GM15510 (cell line): ENCODE measurements around the gene GNAO1.

ENCODE experiments used
- POLR2A ChIP-seq: IDR thresholded peaks from 3 replicates; pipeline ENCODE4 v1.6.1; 2011; ENCODE audit warnings: borderline replicate concordance; ENCODE audit not compliant: insufficient read length; ENCODE audit errors: extremely low read depth

GNAO1 gene

DNA sequence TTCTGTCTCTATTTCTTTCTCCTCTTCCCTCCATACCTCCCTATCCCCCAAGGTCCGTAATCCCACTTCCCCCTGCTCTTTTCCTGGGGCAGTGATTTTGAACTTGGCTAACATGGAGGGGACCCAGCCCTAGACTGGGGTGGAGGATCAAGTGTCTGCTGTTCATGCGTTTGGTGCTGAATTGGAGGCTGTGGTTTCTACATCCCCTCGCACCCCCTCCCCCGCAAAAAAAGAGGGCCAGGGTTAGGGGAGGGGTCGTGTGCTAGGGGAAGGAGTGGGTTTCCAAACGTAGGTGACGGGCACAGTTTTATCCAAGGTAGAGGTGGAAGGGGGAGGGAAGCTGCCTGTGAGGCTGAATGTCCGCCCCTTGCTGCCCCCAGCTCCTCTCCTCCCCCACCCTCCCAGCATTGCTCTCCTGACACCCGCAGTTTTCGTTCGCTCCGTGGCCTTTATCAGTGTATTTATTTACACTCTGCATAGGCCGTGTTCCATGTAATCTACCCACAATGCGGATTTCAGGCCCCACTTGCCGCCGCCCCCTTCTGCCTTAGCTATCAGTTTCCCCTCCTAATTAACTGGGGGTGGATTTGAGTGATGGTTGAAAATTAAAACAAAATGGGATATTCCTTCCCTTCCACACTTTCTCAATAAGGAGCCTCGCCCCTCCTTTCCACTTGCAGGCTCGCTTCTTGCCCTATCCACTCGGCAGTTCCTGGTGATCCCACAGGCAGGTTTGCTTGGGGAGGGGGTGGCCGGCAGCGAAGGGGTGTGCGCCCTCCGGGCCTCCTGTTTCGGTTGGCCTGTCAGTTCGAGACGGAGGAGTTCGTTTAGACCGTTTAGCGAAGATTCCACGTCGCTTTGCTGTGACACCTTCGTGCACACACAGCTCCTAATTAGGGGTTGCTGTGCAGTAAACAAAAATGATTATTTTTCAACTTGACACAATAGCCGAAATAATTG is 2.0 kb downstream of the GNAO1 start:
- TF ChIP-seq POLR2A = no peak

GRCh38 chr16:56193951-56194726 is 2.9 kb downstream of the GNAO1 start:
- no peak for TF ChIP-seq POLR2A

- no peak for TF ChIP-seq POLR2A
Observed at GRCh38 chr16:56195151-56195550, 3.9 kb downstream of the GNAO1 start.

- no peak for TF ChIP-seq POLR2A
Observed at GRCh38 chr16:56196381-56196780, 5.1 kb downstream of the GNAO1 start.

- no peak for TF ChIP-seq POLR2A
Observed at GRCh38 chr16:56197192-56197992, 6.1 kb downstream of the GNAO1 start.

DNA sequence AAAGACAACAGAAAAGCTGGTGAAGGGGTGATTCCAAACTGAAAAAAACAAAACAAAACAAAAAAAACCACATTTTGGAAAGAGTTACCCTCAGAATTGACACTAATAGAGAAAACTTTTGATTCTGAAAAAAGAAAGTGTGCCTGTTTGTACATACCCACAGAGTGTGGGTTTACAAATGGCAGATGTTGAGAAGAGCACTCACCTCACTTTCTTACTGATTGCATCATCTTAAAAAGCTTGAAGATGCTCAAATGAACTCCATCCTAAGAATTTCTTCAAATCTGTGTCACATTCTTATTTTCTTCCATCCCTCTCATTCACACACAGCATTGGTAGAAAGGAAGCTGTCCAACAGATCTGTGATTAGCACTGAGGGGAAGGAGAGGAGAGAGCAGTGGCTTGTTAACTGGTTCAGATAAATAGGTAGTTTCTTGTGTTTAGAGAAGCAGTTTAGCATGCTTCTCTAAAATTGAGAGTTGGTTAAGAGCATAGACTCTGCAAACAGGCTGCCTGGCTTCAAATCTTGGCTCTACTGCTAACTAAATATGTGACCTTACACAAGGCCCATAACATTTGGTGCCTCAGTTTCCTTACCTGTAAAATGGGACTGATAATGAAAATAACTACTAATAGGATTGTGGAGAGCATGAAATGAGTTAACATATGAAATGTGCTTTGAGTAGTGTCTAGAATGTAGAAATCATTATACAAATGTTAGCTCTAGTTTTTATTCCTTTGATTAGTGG is 6.9 kb downstream of the GNAO1 start:
- no peak for TF ChIP-seq POLR2A

DNA sequence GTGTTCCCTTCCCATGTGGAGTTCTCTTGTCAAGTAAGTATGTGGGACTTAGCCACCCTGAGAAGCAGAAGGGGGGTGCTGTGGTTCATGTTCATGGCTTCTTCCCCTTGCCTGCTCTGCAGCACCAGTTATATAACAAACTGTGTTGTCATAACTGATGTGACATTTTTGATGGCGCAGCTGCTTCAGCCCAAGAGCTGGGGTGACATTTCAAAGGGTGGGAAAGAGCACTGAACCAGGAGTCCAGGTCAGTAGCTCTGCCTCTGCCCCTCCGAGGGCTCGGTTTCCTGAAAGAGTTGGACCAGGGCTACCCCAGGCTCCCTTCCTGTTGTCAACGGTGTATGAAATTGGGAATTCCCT is 7.4 kb downstream of the GNAO1 start:
- TF ChIP-seq POLR2A = no peak

GRCh38 chr16:56199164-56199563 is 7.9 kb downstream of the GNAO1 start:
- TF ChIP-seq POLR2A = no peak

- TF ChIP-seq POLR2A = no peak
Observed at GRCh38 chr16:56201030-56201429, 9.7 kb downstream of the GNAO1 start.

DNA sequence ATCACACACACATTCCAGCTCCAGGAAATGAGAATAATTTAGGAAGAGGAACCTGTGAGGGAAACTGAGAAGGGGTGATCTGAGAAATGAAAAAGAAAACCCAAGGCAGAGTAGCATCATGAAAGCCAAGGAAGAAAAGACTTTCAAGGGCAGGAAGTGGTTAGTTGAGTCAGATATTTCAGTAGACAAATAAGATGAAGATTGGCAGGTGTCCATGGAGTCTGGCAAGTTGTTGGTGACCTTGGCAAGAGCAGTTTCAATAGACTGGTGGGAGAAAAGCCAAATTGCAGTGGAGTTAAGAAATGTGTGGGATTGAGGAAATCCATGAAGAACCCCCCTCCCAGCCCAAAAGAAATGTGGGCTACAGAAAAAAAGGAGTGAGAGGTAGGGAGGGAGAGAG is 10.7 kb downstream of the GNAO1 start:
- no peak for TF ChIP-seq POLR2A

GRCh38 chr16:56203052-56203451 is 11.8 kb downstream of the GNAO1 start:
- TF ChIP-seq POLR2A = no peak

- no peak for TF ChIP-seq POLR2A
Observed at GRCh38 chr16:56204816-56205215, 13.5 kb downstream of the GNAO1 start.

- no peak for TF ChIP-seq POLR2A
Observed at GRCh38 chr16:56206951-56207350, 15.7 kb downstream of the GNAO1 start.

DNA sequence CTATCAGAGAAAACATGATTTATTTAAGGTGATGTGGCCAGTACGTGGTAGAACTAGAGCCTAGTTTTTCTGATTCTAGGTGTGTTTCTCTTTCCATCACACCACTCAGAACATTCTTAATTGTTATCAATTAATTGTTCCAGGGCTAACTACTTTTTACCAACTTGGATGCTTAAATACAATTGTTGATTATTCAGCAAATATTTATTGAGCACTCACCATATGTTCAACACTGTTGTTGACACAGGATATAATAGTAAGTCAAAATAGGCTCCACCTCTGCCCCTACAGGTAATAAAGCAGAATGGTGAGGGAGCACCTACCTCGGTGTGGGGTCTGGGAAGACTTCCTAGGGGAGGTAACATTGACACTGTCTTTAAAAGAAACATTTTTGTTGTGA is 16.1 kb downstream of the GNAO1 start:
- no peak for TF ChIP-seq POLR2A

DNA sequence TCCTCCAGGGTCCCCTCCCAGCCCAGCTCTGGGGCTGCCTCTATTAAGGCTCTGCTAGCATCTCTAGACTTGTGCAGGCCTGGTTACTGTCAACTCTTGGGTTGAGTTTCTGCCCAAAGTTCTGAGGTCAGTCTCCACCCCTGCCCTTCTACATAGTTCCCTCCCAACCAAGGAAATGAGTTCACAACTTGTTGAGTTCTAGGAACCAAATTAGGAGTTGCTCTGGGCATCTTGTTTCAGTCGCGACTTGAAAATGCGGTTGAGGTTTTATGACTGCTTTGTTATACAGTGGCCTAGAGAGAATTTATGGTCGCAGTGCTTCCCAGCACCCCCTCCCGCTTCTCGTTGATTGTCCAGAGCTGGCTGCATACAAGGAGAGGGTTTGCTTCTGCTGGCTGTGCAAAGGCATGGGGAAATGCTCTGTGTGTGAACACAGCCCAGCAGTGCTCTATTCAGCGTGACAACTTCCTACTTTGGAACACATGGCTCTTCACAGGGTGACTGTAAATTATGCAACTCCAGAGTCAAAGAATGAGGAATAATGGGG is 20.2 kb downstream of the GNAO1 start:
- no peak for TF ChIP-seq POLR2A

- TF ChIP-seq POLR2A = no peak
Observed at GRCh38 chr16:56212144-56212543, 20.9 kb downstream of the GNAO1 start.
